ENCODE results near the gene C3orf33.

- TF ChIP-seq MTA1 (IDR thresholded peaks at IDR 0.05; ENCODE audit: borderline replicate concordance) (no peak), EZH2 (IDR thresholded peaks at IDR 0.05; ENCODE audit: borderline replicate concordance, low read depth, low read length) (no peak), ETS1 (conservative IDR thresholded peaks at IDR 0.05; ENCODE audit: control insufficient read depth, low read depth, low read length) (no peak), THAP12 (CRISPR knock-in tag; IDR thresholded peaks at IDR 0.05) (no peak), THRB (CRISPR knock-in tag; conservative IDR thresholded peaks at IDR 0.05) (no peak), ILF3 (IDR thresholded peaks at IDR 0.05; ENCODE audit: borderline replicate concordance) (no peak), NFIC (IDR thresholded peaks at IDR 0.05) (no peak), ELF1 (tag; IDR thresholded peaks at IDR 0.05) (no peak), PATZ1 (CRISPR knock-in tag; IDR thresholded peaks at IDR 0.05; ENCODE audit: borderline replicate concordance) (no peak), NCOA1 (IDR thresholded peaks at IDR 0.05; ENCODE audit: low read depth) (no peak), SMAD1 (IDR thresholded peaks at IDR 0.05; ENCODE audit: low read depth, low read length, partially characterized antibody) (no peak), RREB1 (CRISPR knock-in tag; IDR thresholded peaks at IDR 0.05) (no peak), HCFC1 (IDR thresholded peaks at IDR 0.05; ENCODE audit: low read depth, low read length) (no peak)
Observed at GRCh38 chr3:155847993-155848392, 41.9 kb upstream of the C3orf33 start.
